ENCODE measurements around the gene OCA2. TPM values are rescaled to one million over a fixed set of nuclear protein-coding genes. Genes with fewer than 3 reads are reported as not detected.

OCA2 gene
- total and polyA plus RNA-seq, 4 donors, result 0.49 to 23.0 (median 2.3) TPM

GRCh38 chr15:27902680-27903385 is 196.3 kb downstream of the OCA2 start:
- WGBS, 2 donors, result 84% methylated on average over 43 of the region's 43 CpGs
- no peak for ATAC-seq (ENCODE audit: insufficient read depth, low FRiP score)

GRCh38 chr15:27899583-27900285 is 199.4 kb downstream of the OCA2 start:
- Histone ChIP-seq H3K27me3 (ENCODE audit: control insufficient read depth in 3 of 3, insufficient read depth in 3 of 3, low read length in 2 of 3) (no peaks in the 10 kb centered on the region), H3K4me3 (no peak overlapping the region), H3K27ac (ENCODE audit: low read depth in 1 of 2, low read length in 1 of 2) (no peak overlapping the region), H3K4me1 (ENCODE audit: control insufficient read depth in 5 of 5, insufficient read depth in 5 of 5, low read length in 5 of 5) (no peaks in the 10 kb centered on the region), H3K9me3 (ENCODE audit: control insufficient read depth in 4 of 4, insufficient read depth in 3 of 4, low read length in 3 of 4) (peaks cover 0 to 22% (median 0%) of the 10 kb centered on the region in 4 donors), H3K36me3 (ENCODE audit: control insufficient read depth in 4 of 4, insufficient read depth in 4 of 4, low read length in 4 of 4) (peaks cover 0 to under 1% (median 0%) of the 10 kb centered on the region in 4 donors), H3K9ac (ENCODE audit: insufficient read depth in 1 of 2, low read length in 2 of 2) (no peak overlapping the region)
- 94% methylated on average over 5 of the region's 5 CpGs for WGBS, 2 donors
- no peak for TF ChIP-seq CTCF (IDR thresholded peaks at IDR 0.05; ENCODE audit: control extremely low read depth, extremely low read depth)
- ATAC-seq (ENCODE audit: insufficient read depth, low FRiP score) (no peak), DNase-seq (no peak)

More at GRCh38 chr15:27902680-27903385, 196.3 kb downstream of the OCA2 start:
- no peaks in the 10 kb centered on the region for H3K27me3 ChIP-seq (ENCODE audit: control insufficient read depth in 3 of 3, insufficient read depth in 3 of 3, low read length in 2 of 3)
- no peak overlapping the region for H3K27ac ChIP-seq (ENCODE audit: low read depth in 1 of 2, low read length in 1 of 2)
- H3K9ac ChIP-seq (ENCODE audit: insufficient read depth in 1 of 2, low read length in 2 of 2), result no peak overlapping the region
- H3K4me1 ChIP-seq (ENCODE audit: control insufficient read depth in 5 of 5, insufficient read depth in 5 of 5, low read length in 5 of 5), result no peaks in the 10 kb centered on the region
- no peak overlapping the region for H3K4me3 ChIP-seq
- H3K9me3 ChIP-seq (ENCODE audit: control insufficient read depth in 4 of 4, insufficient read depth in 3 of 4, low read length in 3 of 4), result peaks cover 0 to 14% (median under 1%) of the 10 kb centered on the region in 4 donors
- no peaks in the 10 kb centered on the region for H3K36me3 ChIP-seq (ENCODE audit: control insufficient read depth in 4 of 4, insufficient read depth in 4 of 4, low read length in 4 of 4)
- TF ChIP-seq CTCF (IDR thresholded peaks at IDR 0.05; ENCODE audit: control extremely low read depth, extremely low read depth), result no peak
- DNase-seq, result peak in 1 of 3 donors; percentile 4

GRCh38 chr15:27897481-27897880 is 201.6 kb downstream of the OCA2 start:
- Histone ChIP-seq H3K27ac (ENCODE audit: low read depth in 1 of 2, low read length in 1 of 2) (no peak overlapping the region), H3K36me3 (ENCODE audit: control insufficient read depth in 4 of 4, insufficient read depth in 4 of 4, low read length in 4 of 4) (peaks cover 0 to 5% (median 0%) of the 10 kb centered on the region in 4 donors), H3K4me1 (ENCODE audit: control insufficient read depth in 5 of 5, insufficient read depth in 5 of 5, low read length in 5 of 5) (no peaks in the 10 kb centered on the region), H3K9me3 (ENCODE audit: control insufficient read depth in 4 of 4, insufficient read depth in 3 of 4, low read length in 3 of 4) (peaks cover 0 to 18% (median 0%) of the 10 kb centered on the region in 4 donors), H3K9ac (ENCODE audit: insufficient read depth in 1 of 2, low read length in 2 of 2) (no peak overlapping the region), H3K27me3 (ENCODE audit: control insufficient read depth in 3 of 3, insufficient read depth in 3 of 3, low read length in 2 of 3) (no peaks in the 10 kb centered on the region), H3K4me3 (no peak overlapping the region)
- no peak for ATAC-seq (ENCODE audit: insufficient read depth, low FRiP score)
- WGBS, 2 donors, result 89 to 90% methylated on average over 9 of the region's 9 CpGs
- no peak for TF ChIP-seq CTCF (IDR thresholded peaks at IDR 0.05; ENCODE audit: control extremely low read depth, extremely low read depth)
- DNase-seq, result no peak

Data from lung (tissue), 12 donors.